Non-pigmented ciliary epithelial cell (primary cell): ENCODE data around the gene ZNF341.

Experiments used
- DNase-seq: peaks from one replicate; pipeline ENCODE4 v3.0.0-alpha.2; 2010; ENCODE audit warnings: low read depth

Gene ZNF341

GRCh38 chr20:33702861-33703260, 28.9 kb upstream of the ZNF341 start:
- no peak for DNase-seq

GRCh38 chr20:33703498-33704137, 28.2 kb upstream of the ZNF341 start:
- DNase-seq = no peak

DNA sequence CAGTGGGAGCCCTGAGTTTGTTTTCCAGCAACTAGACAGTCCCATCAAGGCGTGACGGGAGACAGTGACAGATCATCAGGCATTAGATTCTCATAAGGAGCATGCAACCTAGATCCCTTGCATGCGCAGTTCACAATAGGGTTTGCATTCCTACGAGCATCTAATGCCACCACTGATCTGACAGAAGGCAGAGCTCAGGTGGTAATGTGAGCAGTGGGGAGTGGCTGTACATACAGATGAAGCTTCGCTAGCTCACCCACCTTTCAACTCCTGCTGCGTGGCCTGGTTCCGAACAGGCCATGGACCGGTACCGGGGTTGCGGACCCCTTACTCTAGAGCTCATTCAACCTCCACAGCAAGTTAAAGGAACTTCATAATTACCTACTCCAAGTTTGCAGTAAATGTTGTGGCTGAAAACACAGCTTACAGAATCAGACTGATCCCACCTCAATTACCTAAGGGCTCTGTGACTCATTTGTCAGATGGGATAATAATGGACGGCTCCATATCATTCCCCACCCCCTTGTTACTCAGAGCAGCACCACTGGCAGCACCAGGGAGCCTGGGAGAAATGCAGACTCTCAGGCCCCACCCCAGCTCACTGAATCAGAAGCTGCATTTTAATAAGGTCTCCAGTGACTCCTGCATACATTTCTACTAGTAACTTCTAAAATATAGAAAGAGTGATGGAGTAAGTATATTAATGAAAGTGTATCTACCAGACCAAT, 27.4 kb upstream of the ZNF341 start:
- DNase-seq = no peak

DNA sequence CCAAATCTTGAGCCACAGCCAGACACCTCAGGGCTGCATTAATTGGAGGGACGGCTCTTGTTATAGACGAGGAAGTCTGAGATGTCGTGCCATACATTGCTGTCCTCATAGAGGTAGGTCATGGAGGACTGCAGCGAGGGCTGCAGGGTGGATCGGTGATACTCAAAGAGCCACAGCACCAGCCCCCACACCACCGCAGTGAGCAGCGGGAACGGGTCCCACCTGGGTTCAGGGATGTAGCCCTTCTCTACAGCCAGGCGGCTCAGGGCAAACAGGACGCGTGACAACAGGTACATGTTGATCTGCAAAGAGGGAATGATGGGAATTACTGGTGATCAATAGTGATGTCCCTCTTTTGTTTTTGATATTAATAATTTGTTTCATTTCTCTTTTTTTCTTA, 24.1 kb upstream of the ZNF341 start:
- no peak for DNase-seq

DNA sequence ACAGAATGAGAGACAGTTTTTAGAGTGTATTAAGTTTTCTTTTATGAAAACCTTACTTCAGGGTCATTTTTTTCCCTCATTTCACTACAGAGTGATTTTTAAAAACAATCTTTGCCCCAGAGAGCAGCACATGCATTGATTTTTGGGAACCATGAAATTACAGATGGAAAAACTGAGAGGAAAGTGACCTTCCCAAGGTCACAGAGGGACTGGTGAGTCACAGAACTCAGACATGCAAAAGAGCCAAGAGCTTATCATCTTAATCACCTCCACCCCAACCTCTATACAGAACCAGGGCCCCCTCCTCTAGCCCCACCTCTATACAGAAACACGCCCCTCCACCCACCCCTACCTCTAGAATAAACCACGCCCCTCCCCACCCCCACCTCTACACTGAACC, 22.4 kb upstream of the ZNF341 start:
- no peak for DNase-seq

GRCh38 chr20:33709905-33710541, 21.8 kb upstream of the ZNF341 start:
- no peak for DNase-seq

GRCh38 chr20:33710681-33711445, 20.9 kb upstream of the ZNF341 start:
- DNase-seq = no peak

DNA sequence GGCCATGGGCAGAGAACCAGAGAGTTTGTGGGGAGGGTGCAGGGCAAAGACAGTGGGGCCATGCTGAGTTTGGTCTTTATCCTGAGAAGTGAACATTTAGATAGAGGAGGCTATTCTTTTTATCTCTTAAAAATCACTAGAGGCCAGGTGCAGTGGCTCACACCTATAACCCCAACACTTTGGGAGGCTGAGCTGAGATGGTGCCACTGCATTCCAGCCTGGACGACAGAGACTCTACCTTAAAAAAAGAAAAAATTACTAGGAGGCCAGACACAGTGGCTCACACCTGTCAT, 20.4 kb upstream of the ZNF341 start:
- DNase-seq = no peak

DNA sequence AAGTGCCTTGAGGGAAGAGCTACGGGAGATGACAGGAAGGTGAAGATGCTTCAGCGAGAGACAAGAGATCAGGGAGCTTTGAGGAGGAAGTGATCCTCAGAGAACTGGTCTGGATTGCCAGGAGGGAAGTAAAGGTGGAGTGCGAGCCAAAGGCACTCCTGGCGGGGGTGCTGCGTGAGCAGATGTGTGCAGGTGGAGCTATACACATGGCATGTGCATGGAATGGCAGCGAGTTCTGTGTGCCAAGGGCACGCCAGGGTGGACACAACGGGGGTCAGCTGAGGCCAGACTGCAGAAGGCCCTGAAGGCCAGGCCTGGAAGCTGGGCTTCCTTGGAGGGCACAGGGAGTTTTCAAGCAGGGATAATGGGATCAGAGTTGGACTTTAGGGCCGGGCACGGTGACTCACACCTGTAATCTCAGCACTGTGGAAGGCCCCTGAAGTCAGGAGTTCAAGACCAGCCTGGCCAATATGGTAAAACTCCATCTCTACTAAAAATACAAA, 17.9 kb upstream of the ZNF341 start:
- DNase-seq = no peak

- no peak for DNase-seq
These were observed 15.3 kb upstream of the ZNF341 start for GRCh38 chr20:33716498-33716897.

DNA sequence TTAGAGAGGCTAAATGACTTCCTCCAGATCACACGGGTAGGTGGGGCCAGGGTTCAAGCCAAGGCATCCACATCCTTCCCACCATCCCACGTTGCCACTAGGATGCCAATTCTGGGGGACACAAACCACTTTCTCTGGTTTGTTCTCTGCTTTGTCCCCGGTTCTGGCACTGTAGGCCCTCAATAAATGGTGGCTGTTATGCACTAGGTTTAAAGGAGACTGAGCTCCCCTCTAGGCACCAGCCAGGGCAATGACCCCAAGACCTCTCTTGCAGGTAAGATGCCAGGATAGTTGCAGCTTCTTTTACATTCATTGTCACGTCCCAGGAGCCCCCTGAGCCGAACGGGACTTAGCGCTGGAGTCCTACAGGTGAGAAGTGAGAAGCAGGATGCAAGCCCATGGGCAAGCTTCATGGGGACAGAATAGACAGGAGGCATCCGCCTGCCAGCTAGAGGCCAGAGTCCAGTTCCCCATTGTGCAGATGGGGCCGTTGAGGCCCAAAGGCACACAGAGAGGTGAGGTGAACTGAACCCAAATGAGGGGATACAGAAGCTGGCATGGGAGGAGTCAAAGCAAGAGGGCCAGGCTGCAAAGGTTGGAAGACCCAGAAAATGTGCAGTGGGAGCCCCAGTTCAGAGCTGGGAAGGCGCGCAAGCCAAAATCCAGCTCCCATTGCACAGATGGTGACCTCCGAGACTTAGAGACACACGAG, 12.4 kb upstream of the ZNF341 start:
- DNase-seq = no peak

- DNase-seq = peak; percentile 96
These were observed 11.6 kb upstream of the ZNF341 start, which contains the start of gene PXMP4 for GRCh38 chr20:33719989-33720709. PXMP4 (minus strand) TSS chr20:33720310; CDS start chr20:33720207, 103 bp downstream.

- no peak for DNase-seq
These were observed 10.2 kb upstream of the ZNF341 start for GRCh38 chr20:33721391-33722140.

DNA sequence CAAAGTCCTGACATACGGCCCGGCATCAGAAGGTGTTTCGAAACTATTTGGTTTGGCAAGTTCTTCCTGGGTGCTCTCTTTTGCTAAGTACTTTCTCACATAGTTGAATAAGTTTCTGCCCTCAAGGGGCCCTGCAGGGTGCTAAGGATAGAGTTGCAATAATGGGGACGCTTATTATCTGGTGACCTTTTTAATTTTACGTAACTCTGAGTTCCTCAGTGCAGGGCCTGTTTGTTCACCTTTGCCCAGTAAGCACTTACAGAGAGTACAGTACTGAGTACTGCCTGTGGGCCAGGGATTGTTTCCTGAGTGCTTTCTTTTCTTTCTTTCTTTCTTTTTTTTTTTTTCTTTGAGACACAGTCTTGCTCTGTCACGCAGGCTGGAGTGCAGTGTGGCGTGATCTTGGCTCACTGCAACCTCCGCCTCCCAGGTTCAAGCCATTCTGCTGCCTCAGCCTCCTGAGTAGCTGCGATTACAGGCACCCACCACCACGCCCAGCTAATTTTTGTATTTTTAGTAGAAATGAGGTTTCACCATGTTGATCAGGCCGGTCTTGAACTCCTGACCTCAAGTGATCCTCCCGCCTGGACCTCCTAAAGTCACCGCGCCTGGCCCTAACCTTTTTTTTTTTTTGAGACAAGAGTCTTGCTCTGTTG, 7.2 kb upstream of the ZNF341 start:
- no peak for DNase-seq

DNA sequence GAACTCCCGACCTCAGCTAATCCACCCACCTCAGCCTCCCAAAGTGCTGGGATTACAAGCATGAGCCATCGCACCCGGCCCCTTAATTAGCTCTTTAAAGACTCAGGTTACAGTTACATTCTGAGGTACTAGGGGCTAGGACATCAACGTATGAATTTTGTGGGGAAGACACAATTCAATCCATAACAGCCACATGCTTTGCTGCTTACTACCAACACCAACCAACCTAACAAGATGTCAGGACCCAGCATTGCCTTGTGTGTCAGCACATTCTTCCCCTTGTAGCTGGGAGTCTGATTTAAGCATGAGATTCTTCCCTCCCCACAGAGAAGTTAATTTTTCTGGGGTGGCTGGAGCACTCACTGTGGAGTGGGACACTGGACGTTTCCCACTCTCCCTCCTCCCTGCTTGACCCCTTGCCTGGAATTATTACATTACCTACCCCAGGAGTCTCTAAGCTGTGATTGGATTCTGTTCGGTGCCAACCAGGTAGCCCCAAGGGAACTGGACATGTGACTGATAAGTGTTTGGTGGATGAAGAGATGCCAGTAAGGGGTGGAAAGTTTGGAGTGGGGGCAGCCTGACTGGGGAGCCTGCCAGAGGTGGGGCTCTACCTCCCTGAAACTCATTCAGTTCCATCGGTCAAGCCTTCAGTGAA, 6.1 kb upstream of the ZNF341 start:
- no peak for DNase-seq

DNA sequence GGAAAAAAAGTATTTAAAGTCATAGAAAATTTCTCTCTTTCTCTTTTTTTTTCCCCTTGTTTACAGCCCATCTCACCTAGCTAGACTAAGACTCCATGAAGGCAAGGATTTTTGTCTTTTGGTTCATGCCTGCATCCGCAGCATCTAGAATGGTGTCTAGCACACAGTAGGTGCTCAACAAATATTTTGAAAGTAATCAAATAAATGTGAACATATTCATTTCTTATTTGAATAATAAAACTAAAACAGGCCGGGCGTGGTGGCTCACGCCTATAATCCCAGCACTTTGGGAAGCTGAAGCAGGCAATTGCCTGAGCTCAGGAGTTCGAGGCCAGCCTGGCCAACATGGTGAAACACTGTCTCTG, 4.7 kb upstream of the ZNF341 start:
- no peak for DNase-seq

DNA sequence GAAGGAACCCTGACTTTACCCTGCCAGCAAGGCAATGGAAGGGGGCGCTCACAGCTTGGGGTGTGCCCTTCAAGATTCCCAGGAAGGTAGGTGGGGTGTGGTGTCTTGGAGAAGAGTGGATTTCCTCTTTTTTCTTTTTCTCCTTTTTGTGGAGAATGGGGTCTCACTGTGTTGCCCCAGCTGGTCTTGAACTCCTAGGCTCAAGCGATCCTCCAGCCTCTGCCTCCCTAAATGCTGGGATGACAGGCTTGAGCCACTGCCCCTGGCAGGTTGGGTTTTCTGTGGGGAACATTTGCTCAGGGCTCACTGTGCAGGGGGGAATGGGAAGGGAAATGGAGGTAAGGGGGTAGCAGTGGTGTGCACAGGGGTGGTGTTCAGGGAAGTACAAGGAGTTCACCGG, 4.0 kb upstream of the ZNF341 start:
- no peak for DNase-seq

DNA sequence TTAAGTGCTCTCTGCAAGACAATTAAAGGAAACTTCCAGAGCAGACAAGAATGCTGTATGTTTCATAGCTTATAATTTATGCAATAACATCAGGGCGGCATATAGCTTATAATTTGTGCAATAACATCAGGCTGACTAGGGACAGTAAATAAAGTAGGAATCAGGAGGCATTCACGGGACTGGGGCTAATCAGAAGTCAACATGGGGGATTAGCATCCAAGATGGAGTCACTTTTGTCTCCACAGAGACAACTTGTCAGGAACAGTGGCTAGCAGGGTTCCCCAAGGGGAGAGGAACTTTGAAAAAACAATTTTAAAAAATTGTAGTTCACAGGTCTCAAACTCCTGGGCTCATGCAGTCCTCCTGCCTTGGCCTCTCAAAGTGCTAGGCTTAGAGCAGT, 3.3 kb upstream of the ZNF341 start:
- no peak for DNase-seq

GRCh38 chr20:33729101-33729500, 2.7 kb upstream of the ZNF341 start:
- no peak for DNase-seq
